ENCODE data around the gene ZNF326. TPM values are rescaled to one million over a fixed set of nuclear protein-coding genes. Genes with fewer than 3 reads are reported as not detected.

ZNF326 gene
- total RNA-seq, 1 experiment from 2014 or later = 28.9 TPM

DNA sequence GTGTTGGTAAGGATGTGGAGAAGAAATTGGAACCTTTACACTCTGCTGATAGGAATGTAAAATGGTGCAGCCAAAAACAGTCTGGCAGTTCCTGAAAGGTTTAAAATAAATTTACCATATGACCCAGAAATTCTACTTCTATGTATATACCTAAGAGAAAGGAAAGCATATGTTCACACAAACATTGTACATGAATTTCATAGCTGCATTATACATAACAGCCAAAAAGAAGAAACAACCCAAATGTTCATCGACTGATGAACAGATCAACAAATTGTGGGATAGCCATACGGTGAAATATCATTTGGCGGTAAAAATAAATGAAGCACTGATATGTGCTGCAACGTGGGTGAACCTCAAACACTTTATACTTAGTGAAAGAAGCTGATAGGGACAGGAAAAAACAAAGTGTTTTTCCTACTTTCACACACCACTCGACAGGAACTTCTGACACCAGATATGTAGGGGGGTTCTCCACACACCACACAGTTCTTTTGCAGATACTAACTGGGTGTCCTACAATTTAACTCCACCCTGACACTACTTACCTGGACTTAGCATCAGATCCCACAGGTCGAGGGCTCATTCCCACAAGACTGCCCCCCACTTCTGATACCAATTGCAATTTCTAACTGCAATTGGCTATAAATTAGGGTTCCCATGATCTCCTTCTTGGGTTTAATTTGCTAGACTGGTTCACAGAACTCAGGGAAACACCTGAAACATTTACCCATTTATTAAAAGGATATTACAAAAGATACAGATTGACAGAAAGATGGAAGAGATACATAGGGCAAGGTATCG, 35.9 kb upstream of the ZNF326 start:
- H3K27ac Mint-ChIP-seq (ENCODE audit: low read depth, unreplicated experiment) = no peak overlapping the region
- intact Hi-C loops (cut with micrococcal nuclease) = loop anchor here (10.0 kb wide), 2 partner anchors 324 to 474 kb away; partner anchors contain the start of gene LRRC8C
- POLR2A ChIA-PET = no interaction called here

DNA sequence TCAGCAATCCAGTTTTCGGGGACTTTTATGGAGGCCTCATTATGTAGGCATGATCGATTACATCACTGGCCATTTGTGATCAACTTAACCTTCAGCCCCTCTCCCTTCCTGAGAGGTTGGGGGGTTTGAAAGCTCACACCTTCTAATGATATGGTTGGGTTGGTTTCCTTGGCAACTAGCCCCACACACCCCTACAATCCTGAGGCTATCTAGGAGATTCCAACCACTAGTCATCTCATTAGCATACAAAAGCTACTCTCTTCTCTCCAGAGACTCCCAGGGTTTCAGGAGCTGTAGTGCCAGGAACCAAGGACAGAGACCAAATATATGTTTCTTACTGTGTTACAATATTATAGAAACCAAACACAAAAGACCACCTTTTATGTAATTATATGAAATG, 35.2 kb upstream of the ZNF326 start:
- CTCF ChIA-PET = interaction anchor here (0.9 to 1.2 kb wide), 2 partner anchors 16 to 26 kb away, joined by 4 to 8 read pairs; no protein-coding TSS in a partner anchor
- intact Hi-C loops (cut with micrococcal nuclease) = loop anchor here (10.0 kb wide), 2 partner anchors 325 to 475 kb away; partner anchors contain the start of gene LRRC8C

More for the DNA sequence above, 35.9 kb upstream of the ZNF326 start:
- Mint-ChIP-seq H3K36me3 (ENCODE audit: insufficient read depth, unreplicated experiment) (no peaks in the 10 kb centered on the region), H3K4me3 (ENCODE audit: unreplicated experiment) (no peak overlapping the region), H3K4me1 (ENCODE audit: insufficient read depth, unreplicated experiment) (peaks cover 12% of the 10 kb centered on the region), H3K9me3 (ENCODE audit: unreplicated experiment) (no peaks in the 10 kb centered on the region), H3K27me3 (ENCODE audit: insufficient read depth, unreplicated experiment) (no peaks in the 10 kb centered on the region)
- BruUV-seq (replicated peaks) = no TSS peak
- no peak for DNase-seq (ENCODE audit: unreplicated experiment)
- TF ChIP-seq, protein P1, sequence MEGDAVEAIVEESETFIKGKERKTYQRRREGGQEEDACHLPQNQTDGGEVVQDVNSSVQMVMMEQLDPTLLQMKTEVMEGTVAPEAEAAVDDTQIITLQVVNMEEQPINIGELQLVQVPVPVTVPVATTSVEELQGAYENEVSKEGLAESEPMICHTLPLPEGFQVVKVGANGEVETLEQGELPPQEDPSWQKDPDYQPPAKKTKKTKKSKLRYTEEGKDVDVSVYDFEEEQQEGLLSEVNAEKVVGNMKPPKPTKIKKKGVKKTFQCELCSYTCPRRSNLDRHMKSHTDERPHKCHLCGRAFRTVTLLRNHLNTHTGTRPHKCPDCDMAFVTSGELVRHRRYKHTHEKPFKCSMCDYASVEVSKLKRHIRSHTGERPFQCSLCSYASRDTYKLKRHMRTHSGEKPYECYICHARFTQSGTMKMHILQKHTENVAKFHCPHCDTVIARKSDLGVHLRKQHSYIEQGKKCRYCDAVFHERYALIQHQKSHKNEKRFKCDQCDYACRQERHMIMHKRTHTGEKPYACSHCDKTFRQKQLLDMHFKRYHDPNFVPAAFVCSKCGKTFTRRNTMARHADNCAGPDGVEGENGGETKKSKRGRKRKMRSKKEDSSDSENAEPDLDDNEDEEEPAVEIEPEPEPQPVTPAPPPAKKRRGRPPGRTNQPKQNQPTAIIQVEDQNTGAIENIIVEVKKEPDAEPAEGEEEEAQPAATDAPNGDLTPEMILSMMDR (IDR thresholded peaks at IDR 0.05; ENCODE audit: unreplicated experiment) = no peak
- CTCF ChIA-PET = interaction anchor here (0.6 to 1.2 kb wide), 3 partner anchors 9 to 15 kb away, joined by 3 to 4 read pairs (median 3); no protein-coding TSS in a partner anchor

DNA sequence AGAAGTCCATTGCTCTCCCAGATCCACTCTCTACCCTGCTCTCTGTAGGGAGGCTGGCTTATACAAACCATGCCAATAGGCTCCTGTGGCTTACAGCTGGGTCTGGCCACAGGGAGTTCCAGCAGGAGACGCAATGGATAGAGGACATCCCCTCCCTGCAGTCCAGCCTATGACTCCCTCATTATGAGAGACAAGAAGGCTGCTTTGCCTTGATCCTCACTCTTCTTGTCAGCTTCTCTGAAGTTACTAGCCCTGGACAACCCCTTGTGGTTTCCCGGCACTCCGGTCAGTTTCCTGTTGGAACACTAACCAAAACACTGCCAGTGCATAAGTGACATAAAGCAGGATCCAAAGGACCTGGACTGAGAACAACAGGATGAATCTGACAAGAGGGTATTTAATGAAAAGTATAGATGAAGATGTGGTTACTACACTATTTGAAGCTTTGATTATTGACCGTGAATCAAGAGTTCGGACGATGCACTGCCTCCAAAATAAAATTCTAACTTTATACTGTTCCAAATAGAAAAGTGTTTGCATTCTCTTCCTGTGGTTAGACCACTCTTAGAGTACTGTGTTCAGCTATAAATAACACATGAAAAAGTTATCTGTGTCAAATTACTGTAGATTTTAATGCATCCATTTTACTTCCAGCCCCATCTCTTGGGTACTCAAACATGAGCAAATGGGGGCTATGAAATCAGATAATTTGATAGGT, 32.7 kb upstream of the ZNF326 start:
- Mint-ChIP-seq H3K4me3 (ENCODE audit: unreplicated experiment) (no peak overlapping the region), H3K9me3 (ENCODE audit: unreplicated experiment) (no peaks in the 10 kb centered on the region), H3K27ac (ENCODE audit: low read depth, unreplicated experiment) (peak overlapping the region; percentile 29), H3K4me1 (ENCODE audit: insufficient read depth, unreplicated experiment) (peaks cover 10% of the 10 kb centered on the region), H3K27me3 (ENCODE audit: insufficient read depth, unreplicated experiment) (no peaks in the 10 kb centered on the region), H3K36me3 (ENCODE audit: insufficient read depth, unreplicated experiment) (no peaks in the 10 kb centered on the region)
- intact Hi-C loops (cut with micrococcal nuclease) = no loop called here
- no peak for DNase-seq (ENCODE audit: unreplicated experiment)
- TF ChIP-seq, protein P1 (IDR thresholded peaks at IDR 0.05; ENCODE audit: unreplicated experiment) = no peak
- ChIA-PET POLR2A (interaction anchor here (0.5 kb wide), 1 partner anchor 16 kb away, joined by 3 read pairs; no protein-coding TSS in a partner anchor), CTCF (interaction anchor here (0.9 to 1.2 kb wide), 3 partner anchors 8 to 14 kb away, joined by 3 to 4 read pairs (median 3); no protein-coding TSS in a partner anchor)
- no TSS peak for BruUV-seq (replicated peaks)

More for the DNA sequence above, 35.2 kb upstream of the ZNF326 start:
- Mint-ChIP-seq H3K9me3 (ENCODE audit: unreplicated experiment) (no peaks in the 10 kb centered on the region), H3K27ac (ENCODE audit: low read depth, unreplicated experiment) (no peak overlapping the region), H3K4me3 (ENCODE audit: unreplicated experiment) (no peak overlapping the region), H3K4me1 (ENCODE audit: insufficient read depth, unreplicated experiment) (peaks cover 14% of the 10 kb centered on the region), H3K27me3 (ENCODE audit: insufficient read depth, unreplicated experiment) (no peaks in the 10 kb centered on the region), H3K36me3 (ENCODE audit: insufficient read depth, unreplicated experiment) (no peaks in the 10 kb centered on the region)
- DNase-seq (ENCODE audit: unreplicated experiment) = no peak
- TF ChIP-seq, protein P1 (IDR thresholded peaks at IDR 0.05; ENCODE audit: unreplicated experiment) = no peak
- POLR2A ChIA-PET = no interaction called here
- BruUV-seq (replicated peaks) = no TSS peak

DNA sequence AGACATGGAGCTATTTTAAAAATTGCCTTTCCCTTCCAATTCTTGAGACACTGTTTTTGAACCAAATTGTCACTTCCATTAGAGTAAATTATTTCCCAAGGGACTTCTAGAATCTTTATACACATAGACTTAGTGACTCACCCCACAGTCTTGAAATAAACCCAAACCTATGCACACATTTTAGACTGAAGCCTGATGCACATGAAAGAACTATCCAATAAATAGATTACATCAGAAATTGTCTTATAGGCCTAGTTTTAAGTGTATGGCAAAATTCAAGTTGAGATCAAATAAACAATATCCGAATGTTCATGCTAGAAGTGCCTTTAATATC, 32.2 kb upstream of the ZNF326 start:
- no peaks in the 10 kb centered on the region for H3K27me3 Mint-ChIP-seq (ENCODE audit: insufficient read depth, unreplicated experiment)
- intact Hi-C loops (cut with micrococcal nuclease) = no loop called here
- no peak for DNase-seq (ENCODE audit: unreplicated experiment)
- H3K9me3 Mint-ChIP-seq (ENCODE audit: unreplicated experiment) = no peaks in the 10 kb centered on the region
- ChIA-PET POLR2A (no interaction called here), CTCF (interaction anchor here (0.7 to 1.2 kb wide), 4 partner anchors 9 to 67 kb away, joined by 3 to 4 read pairs (median 3); no protein-coding TSS in a partner anchor)
- peaks cover 5% of the 10 kb centered on the region for H3K4me1 Mint-ChIP-seq (ENCODE audit: insufficient read depth, unreplicated experiment)
- no peaks in the 10 kb centered on the region for H3K36me3 Mint-ChIP-seq (ENCODE audit: insufficient read depth, unreplicated experiment)
- H3K4me3 Mint-ChIP-seq (ENCODE audit: unreplicated experiment) = no peak overlapping the region
- TF ChIP-seq, protein P1 (IDR thresholded peaks at IDR 0.05; ENCODE audit: unreplicated experiment) = no peak
- BruUV-seq (replicated peaks) = no TSS peak
- H3K27ac Mint-ChIP-seq (ENCODE audit: low read depth, unreplicated experiment) = no peak overlapping the region
